ENCODE data around the gene PRKAG2.
A peak's percentile ranks its signal among the peaks of the same experiment; 100 is the strongest.

Gene PRKAG2

GRCh38 chr7:151710646-151711434, 166.1 kb downstream of the PRKAG2 start:
- no peaks in the 10 kb centered on the region for H3K36me3 ChIP-seq
- no peaks in the 10 kb centered on the region; the same call in 1 of the 2 replicates for H3K4me1 ChIP-seq
- H3K9me3 ChIP-seq = no peaks in the 10 kb centered on the region
- DNase-seq = no peak
- no peak overlapping the region for H3K4me3 ChIP-seq (ENCODE audit: low read depth, low read length)
- no peaks in the 10 kb centered on the region for H3K27me3 ChIP-seq
- TF ChIP-seq CTCF (IDR thresholded peaks at IDR 0.05; ENCODE audit: low read depth, low read length) = no peak

GRCh38 chr7:151710121-151710640, 166.7 kb downstream of the PRKAG2 start:
- no peak for TF ChIP-seq CTCF (IDR thresholded peaks at IDR 0.05; ENCODE audit: low read depth, low read length)
- Histone ChIP-seq H3K36me3 (no peaks in the 10 kb centered on the region), H3K4me1 (peaks cover 1% of the 10 kb centered on the region), H3K4me3 (ENCODE audit: low read depth, low read length) (no peak overlapping the region), H3K27me3 (no peaks in the 10 kb centered on the region), H3K9me3 (no peaks in the 10 kb centered on the region)
- DNase-seq = no peak

GRCh38 chr7:151709141-151710038, 167.5 kb downstream of the PRKAG2 start:
- DNase-seq = no peak

GRCh38 chr7:151708610-151709009, 168.3 kb downstream of the PRKAG2 start:
- Histone ChIP-seq H3K36me3 (no peaks in the 10 kb centered on the region), H3K9me3 (no peaks in the 10 kb centered on the region), H3K27me3 (no peaks in the 10 kb centered on the region), H3K4me3 (ENCODE audit: low read depth, low read length) (no peak overlapping the region), H3K4me1 (peaks cover 11% of the 10 kb centered on the region)
- no peak for TF ChIP-seq CTCF (IDR thresholded peaks at IDR 0.05; ENCODE audit: low read depth, low read length)
- DNase-seq = no peak

More at GRCh38 chr7:151709141-151710038, 167.5 kb downstream of the PRKAG2 start:
- no peak for TF ChIP-seq CTCF (IDR thresholded peaks at IDR 0.05; ENCODE audit: low read depth, low read length)
- H3K9me3 ChIP-seq = no peaks in the 10 kb centered on the region
- H3K4me1 ChIP-seq = peaks cover 9% of the 10 kb centered on the region
- no peaks in the 10 kb centered on the region for H3K27me3 ChIP-seq
- no peaks in the 10 kb centered on the region for H3K36me3 ChIP-seq
- H3K4me3 ChIP-seq (ENCODE audit: low read depth, low read length) = no peak overlapping the region

GRCh38 chr7:151707757-151708156, 169.2 kb downstream of the PRKAG2 start:
- H3K9me3 ChIP-seq = no peaks in the 10 kb centered on the region

More at GRCh38 chr7:151707757-151708156, 169.2 kb downstream of the PRKAG2 start:
- no peak for DNase-seq
- no peaks in the 10 kb centered on the region for H3K27me3 ChIP-seq
- H3K36me3 ChIP-seq = no peaks in the 10 kb centered on the region
- TF ChIP-seq CTCF (IDR thresholded peaks at IDR 0.05; ENCODE audit: low read depth, low read length) = 0 out of 2 replicates have a peak, but pooled peaks have one; percentile 1
- H3K4me1 ChIP-seq = peaks cover 11% of the 10 kb centered on the region
- H3K4me3 ChIP-seq (ENCODE audit: low read depth, low read length) = no peak overlapping the region

Data from BE2C (cell line).